Activated CD8-positive, alpha-beta memory T cell treated with anti-CD3 and anti-CD28 coated beads, Interleukin-2, amount 50 U/mL, for 48 hours (primary cell): ENCODE measurements around the gene PACSIN2.
"Not testable (repeated sequence)": the region's sequence is repeated elsewhere in the genome, so short reads cannot be mapped to it uniquely, and the experiment has no call there.

Experiments used
- DNase-seq: peaks from one replicate; pipeline ENCODE4 v3.0.0-alpha.2; 2020

PACSIN2 gene

DNA sequence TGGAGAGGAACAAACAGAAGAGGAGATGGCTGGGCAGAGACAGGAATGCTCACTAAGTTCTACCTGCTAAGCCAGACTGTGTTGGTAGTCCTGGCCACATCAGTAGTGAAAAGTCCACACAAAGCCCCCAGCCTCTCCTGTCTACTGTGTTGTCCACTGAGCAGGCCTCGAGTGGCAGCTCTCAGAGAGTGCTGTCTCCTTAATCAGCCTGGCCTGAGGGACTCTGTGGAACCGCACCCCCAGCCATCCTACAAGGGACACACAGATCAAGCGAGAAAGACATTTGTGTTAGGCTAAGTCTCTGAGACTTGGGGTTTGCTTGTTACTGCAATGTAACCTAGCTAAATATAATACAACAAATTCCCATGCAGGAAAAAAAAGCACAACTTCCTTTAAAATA lies 71.0 kb downstream of the PACSIN2 start:
- DNase-seq, result no peak

- no peak for DNase-seq
Measured at GRCh38 chr22:42942351-42942750, 72.6 kb downstream of the PACSIN2 start.

- DNase-seq, result no peak
Measured at GRCh38 chr22:42939941-42940653, 74.9 kb downstream of the PACSIN2 start.

GRCh38 chr22:42939451-42939881 lies 75.5 kb downstream of the PACSIN2 start:
- DNase-seq, result no peak

GRCh38 chr22:42938976-42939375 lies 76.0 kb downstream of the PACSIN2 start:
- DNase-seq, result no peak

GRCh38 chr22:42938449-42938848 lies 76.5 kb downstream of the PACSIN2 start:
- no peak for DNase-seq

DNA sequence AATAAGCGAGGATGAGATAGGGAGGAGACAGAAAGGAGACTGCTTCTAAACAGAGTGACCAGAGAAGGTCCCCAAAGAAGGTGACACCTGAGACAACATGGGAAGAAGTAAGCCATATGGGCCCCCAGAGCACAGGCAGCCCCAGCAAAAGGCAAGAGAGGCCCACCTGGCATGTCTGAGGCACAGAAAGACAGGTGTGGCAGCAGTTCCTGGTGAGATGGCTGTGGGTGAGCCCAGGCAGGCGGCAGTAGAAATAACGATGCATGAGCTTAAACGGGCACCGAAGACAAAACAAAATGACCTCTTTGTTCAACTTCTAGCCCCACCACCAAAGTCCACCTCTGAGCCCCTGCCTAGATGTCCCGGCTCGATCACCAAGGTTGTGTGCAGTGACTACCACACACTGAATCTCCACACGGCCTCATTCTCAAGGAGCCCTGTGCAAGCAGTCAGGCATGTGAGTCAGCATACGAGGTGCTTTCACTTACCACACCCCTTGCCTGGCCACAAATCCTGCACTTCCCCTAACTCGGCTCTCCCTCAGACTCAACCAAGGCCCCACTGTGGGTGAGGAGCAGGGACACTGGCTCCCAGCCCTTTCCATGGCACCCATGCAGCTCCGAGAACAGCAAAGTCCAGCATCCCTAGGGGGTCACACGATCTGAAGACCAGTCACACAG lies 77.6 kb downstream of the PACSIN2 start:
- DNase-seq, result peak; percentile 64

- not testable (repeated sequence) for DNase-seq
Measured at GRCh38 chr22:42936680-42937079, 78.3 kb downstream of the PACSIN2 start.

GRCh38 chr22:42934338-42934737 lies 80.6 kb downstream of the PACSIN2 start:
- DNase-seq, result no peak

- peak; percentile 60 for DNase-seq
Measured at GRCh38 chr22:42933485-42934091, 81.4 kb downstream of the PACSIN2 start.

GRCh38 chr22:42932857-42933484 lies 82.0 kb downstream of the PACSIN2 start:
- DNase-seq, result no peak

DNA sequence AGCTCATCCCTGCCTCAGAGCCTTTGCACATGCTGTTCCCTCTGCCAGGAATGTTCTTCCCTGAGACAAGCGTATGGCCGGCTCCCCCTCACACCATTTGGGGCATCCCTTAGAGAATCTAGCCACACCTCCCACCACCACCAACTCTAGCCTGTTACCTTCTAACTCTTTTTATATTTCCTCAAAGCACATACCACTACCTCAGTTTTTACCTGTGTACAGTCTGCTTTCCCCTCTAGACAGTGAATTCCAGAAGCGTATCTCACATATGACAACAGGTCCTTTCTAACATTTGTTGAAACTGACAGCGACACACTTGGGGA lies 82.8 kb downstream of the PACSIN2 start:
- DNase-seq, result no peak

- no peak for DNase-seq
Measured at GRCh38 chr22:42931421-42932196, 83.3 kb downstream of the PACSIN2 start.

DNA sequence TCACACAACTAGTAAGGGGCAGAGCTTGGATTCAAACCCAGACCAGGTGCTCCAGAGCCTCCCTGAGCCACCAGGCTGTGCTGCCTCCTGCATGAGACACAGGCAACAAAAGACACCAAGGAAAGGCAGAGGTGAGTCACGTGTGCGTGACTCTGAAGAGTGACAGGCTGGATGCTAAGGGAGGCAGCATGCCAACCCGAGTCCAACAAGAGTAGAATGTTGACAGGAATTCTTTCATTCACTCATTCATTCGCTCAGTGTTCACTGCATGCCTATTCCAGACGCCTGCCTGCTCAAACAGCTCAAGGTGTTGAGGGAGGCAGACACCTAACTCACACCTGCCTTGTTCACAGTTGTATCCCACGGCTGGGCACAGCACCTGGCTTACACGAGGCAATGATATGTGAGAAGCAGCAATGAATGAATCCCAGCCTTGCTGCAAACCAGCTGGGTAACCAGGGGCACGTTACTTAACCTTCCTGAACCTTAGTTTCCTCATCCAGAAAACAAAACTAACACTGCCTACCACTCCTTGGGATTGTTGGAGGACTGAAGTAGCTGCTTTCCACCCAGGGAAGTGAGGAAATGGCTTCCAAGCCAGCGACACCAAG lies 84.0 kb downstream of the PACSIN2 start:
- no peak for DNase-seq

DNA sequence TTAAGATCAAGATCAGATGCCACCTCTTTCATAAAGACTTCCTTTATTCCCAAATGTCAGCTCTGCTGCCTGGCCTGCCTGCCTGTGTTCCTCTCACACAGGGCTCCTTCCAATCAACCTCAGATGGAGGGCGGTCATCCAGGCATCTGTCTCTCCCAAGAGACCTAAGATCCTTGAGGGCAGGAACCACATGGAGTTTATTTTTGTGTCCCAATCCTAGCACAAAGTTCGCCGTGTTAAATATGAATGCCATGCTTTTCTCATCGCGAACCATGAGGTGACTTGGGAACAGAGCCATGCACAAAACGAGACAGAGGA lies 85.2 kb downstream of the PACSIN2 start:
- DNase-seq, result no peak

- DNase-seq, result no peak
Measured at GRCh38 chr22:42928969-42929837, 85.7 kb downstream of the PACSIN2 start.

DNA sequence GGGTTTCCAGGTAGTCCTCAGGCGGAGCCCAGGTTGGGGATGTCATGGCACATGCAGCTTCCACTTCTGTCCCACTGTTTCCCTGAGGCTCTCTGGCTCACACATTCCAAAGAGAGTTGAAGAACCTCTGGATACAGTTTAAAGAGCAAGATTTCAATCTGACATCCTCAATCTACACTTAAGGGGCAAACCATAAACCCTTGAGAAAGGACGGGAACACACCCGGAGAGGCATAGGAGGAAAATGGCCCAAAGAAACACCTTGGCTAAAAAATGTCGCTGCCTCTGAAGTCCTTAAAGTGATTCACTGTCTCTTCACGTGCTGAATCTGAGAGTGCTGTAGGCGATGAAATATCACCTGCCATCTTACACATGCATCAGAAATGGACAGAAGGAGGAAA lies 87.0 kb downstream of the PACSIN2 start:
- no peak for DNase-seq

DNA sequence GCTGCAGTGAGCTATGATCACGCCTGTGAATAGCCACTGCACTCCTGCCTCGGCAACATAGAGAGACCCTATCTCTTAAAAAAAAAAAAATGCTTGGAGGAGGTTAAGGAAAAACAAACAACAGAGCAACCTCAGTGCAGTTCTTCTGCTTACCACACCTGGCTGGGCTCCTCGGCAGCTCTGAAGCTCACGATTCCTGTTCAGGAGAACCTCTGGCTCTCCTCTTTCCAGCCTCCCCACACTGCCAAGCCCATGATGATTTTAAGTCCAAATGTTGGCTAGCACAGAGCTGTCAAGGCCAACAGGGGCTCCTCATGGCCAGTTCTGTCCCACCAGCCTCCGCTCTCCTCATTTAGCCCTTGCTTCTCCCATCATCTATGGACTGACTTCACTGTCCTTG lies 88.2 kb downstream of the PACSIN2 start:
- no peak for DNase-seq

DNA sequence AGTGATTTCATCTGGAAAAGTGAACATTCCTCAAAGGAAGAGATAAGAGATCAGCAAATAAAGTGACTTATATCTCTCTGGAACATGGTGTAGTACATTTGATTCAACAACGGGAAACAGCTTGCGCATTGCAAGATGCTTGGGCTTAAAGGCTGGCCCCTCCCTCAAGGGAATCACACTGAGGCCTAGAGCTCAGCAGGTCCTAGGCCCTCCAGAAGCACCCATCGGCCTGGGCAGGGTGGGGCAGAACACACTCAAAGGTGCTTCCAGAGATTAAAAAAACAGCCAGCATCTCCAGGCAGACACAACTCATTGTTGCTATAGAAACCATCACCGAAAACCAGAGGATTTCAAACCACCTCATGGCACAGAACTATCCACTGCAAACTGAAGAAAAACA lies 88.8 kb downstream of the PACSIN2 start:
- no peak for DNase-seq

DNA sequence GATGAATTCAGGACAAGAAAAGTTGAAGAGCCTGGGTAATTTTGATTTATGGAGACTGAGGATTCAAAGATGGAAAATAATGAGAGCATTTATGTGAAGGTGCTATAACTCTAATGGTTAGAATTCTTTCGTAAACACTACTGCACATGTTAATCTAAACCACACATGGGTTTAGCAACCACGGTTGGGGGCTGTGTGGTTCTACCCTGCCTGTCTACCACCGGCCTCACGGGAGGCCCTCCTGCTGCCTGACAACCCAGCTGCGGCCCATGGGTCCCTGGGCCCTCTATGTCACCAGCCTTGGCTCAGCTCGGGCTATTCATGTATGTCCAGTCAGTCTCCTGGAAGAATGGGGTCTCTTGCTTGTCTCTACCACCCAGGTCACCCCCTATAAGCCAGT lies 89.4 kb downstream of the PACSIN2 start:
- DNase-seq, result no peak

GRCh38 chr22:42925031-42925430 lies 89.9 kb downstream of the PACSIN2 start:
- DNase-seq, result not testable (repeated sequence)

DNA sequence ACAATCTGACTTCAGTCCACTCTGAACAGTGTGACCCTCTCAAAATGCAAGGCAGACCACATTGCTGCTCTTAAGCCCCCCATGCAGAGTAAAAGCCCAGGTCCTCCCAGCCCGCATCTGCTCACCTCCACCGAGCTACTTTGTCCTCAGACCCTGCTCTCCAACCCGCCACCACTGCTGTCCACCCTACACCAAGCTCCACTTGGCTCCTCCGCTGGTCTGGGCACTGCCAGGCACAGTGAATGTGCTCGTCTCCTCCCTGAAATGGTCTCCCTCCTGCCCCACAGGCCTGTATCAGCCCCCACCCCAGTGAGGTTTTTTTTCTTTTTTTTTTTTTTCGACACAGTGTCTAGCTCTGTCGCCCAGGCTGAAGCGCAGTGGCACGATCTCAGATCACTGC lies 90.5 kb downstream of the PACSIN2 start:
- no peak for DNase-seq
